Hematopoietic multipotent progenitor cell (in vitro differentiated cells): ENCODE results near the gene COMMD4. TPM values are rescaled to one million over a fixed set of nuclear protein-coding genes. Genes with fewer than 3 reads are reported as not detected.
"Not testable (repeated sequence)": the region's sequence is repeated elsewhere in the genome, so short reads cannot be mapped to it uniquely, and the experiment has no call there.

ENCODE experiments used
- DNase-seq, 3 donors: peaks; one replicate each; pipeline ENCODE4 v3.0.0-alpha.2; 2011 to 2015; ENCODE audit warnings: low read depth in 2 of 3, low spot score in 2 of 3
- total RNA-seq: library from RNA; depleted of rRNA; stranded (reverse); fragments of >200 nt; gene quantifications from one replicate; pipeline ENCODE4 v1.2.3, GENCODE V29; 2012

COMMD4 gene
- total RNA-seq = 81.3 TPM

- peak in 2 of 3 donors; percentile 69 to 74 for DNase-seq
Observed at GRCh38 chr15:75335705-75336355, at the start of gene COMMD4. TSS of gene COMMD4 (plus strand) at chr15:75336063. CDS start at chr15:75336090, 27 bp downstream.

- not testable (repeated sequence) for DNase-seq
Observed at GRCh38 chr15:75293660-75294059, 42.2 kb upstream of the COMMD4 start.

GRCh38 chr15:75298541-75299310 lies 37.1 kb upstream of the COMMD4 start:
- DNase-seq = not testable (repeated sequence)

DNA sequence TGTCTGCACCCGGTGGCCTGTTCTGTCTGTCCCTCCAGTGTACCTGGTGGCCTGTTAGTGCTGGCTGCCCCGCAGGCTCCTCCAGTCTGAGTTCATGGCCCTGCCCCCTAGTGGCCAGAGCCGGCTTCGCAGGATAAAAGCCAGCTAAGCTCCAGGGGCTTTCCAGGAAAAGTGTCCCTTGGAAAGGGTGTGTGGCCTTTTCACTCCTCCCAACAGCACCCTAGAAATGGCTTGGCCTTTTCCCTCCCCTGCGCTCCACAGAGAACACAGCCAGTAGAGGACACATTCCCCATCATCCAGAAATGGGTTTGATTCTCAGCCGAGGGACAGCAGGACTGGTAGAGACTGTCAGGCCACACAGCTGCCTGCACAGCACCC lies 36.6 kb upstream of the COMMD4 start:
- DNase-seq = not testable (repeated sequence)

GRCh38 chr15:75300026-75300425 lies 35.8 kb upstream of the COMMD4 start:
- not testable (repeated sequence) for DNase-seq

- no peak for DNase-seq
Observed at GRCh38 chr15:75302318-75302717, 33.5 kb upstream of the COMMD4 start.

- not testable (repeated sequence) for DNase-seq
Observed at GRCh38 chr15:75302753-75303152, 33.1 kb upstream of the COMMD4 start.

- no peak for DNase-seq
Observed at GRCh38 chr15:75306188-75306587, 29.7 kb upstream of the COMMD4 start.

DNA sequence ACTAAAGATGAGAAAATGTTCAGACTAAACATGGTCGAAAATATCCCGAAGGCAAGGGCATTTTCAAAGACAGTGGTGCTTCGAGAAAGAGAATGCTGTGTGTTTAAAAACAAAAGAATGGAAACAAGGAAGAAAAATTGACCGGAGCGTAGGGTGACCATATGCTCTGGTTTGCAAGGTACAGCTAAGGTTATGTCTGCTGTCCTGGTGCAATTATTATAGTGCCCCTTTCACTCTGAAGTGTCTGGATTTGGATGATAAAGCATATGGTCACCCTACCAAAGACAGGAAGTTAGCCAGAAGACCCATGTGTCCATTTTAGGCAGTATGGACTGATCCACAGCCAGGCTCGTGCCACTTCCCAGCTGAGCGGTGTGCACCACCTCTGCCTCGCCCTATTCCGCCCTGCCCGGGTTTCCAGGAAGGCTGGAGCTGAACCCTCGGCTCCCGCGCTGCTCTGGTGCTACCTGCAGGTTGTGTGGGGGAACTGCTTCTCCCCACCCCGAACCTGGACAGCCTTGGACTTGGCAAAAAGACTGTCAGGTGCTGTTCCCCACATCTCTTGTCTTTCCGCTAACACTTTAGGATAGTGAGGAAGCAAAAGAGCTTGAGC lies 28.0 kb upstream of the COMMD4 start:
- DNase-seq = peak in 2 of 3 donors; percentile 42 to 55

DNA sequence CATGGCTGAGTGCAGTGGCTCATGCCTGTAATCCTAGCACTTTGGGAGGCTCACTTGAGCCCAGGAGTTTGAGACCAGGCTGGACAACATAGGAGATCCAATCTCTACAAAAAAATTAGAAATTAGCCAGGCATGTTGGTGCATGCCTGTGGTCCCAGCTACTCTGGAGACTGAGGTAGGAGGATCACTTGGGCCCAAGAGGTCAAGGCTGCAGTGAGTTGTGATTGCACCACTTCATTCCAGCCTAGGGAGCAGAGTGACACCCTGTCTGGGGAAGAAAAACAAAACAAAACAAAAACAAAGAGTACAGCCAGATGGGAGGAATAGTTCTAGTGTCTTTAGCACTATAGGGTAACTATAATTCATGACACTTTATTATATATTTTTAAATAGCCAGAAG lies 26.2 kb upstream of the COMMD4 start:
- DNase-seq = no peak

GRCh38 chr15:75312548-75312947 lies 23.3 kb upstream of the COMMD4 start:
- not testable (repeated sequence) for DNase-seq

GRCh38 chr15:75313116-75313845 lies 22.6 kb upstream of the COMMD4 start:
- DNase-seq = no peak

GRCh38 chr15:75314552-75315290 lies 21.1 kb upstream of the COMMD4 start:
- no peak for DNase-seq

- not testable (repeated sequence) for DNase-seq
Observed at GRCh38 chr15:75319231-75319897, 16.5 kb upstream of the COMMD4 start.

- no peak for DNase-seq
Observed at GRCh38 chr15:75321711-75322110, 14.2 kb upstream of the COMMD4 start.

DNA sequence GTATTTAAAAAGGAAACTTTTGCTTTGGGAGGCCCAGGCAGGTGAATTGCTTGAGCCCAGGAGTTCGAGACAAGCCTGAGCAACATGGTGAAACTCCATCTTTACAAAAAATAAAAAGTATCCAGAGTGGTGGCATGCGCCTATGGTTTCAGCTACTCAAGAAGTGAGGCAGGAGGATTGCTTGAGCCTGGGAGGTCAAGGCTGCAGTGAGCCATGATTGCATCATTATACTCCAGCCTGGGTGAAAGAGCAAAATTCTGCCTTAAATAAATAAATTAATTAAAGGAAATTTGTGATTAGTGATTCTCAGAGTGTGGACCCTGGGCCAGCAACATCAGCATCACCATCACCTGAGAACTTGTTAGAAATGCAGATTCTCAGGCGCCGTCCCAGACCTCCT lies 9.9 kb upstream of the COMMD4 start:
- no peak for DNase-seq

DNA sequence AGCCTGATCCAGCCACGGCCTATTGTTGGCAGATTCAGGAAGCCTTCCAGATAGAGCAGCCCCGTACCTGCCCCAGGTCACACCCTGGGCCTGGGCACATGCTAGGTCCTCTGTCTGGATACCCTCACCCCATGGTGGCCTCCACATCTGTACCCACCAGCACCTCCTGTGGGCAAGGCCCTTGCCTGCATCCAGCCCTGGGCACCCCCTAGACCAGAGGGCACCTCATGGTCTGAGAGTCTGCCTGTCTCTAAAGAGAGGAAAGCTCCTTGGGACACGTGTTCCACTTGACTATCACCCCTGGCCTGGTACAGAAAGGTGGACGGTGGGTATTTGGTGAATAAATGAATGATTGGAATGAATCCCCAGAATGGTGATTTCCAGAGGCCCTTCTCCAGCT lies 8.9 kb upstream of the COMMD4 start:
- DNase-seq = no peak

DNA sequence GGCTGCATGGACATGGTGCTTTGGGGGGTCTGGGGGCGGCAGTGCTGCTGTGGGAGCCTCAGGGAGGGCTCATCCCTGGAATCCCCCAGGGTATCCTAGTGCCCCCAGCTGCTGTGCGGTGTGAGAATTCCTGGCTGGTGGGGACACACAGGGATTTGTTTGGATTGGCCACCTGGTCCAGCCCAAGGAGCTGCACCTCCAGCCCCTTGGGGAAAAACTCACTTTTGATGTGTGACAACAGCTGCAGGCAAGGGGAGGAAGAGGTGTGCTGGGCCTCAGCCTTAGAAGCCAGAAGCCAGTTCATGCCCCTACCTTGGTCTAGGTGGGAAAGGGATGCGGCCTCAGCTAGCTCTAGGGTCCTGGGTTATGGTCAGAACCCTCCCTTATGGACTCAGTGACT lies 8.4 kb upstream of the COMMD4 start:
- DNase-seq = no peak

- DNase-seq = no peak
Observed at GRCh38 chr15:75328493-75329314, 7.2 kb upstream of the COMMD4 start.
